GM19328 (cell line): Measurements from ENCODE around the gene GIPR.
A peak's percentile ranks its signal among the peaks of the same experiment; 100 is the strongest.
"Not testable (repeated sequence)": the region's sequence is repeated elsewhere in the genome, so short reads cannot be mapped to it uniquely, and the experiment has no call there.

Source experiments
- ATAC-seq: cut with Tn5 transposase; IDR thresholded peaks from one replicate; pipeline ENCODE4 v1.9.1; 2021; ENCODE audit warnings: mild to moderate bottlenecking, moderate library complexity; ENCODE audit not compliant: unreplicated experiment

Gene GIPR

DNA sequence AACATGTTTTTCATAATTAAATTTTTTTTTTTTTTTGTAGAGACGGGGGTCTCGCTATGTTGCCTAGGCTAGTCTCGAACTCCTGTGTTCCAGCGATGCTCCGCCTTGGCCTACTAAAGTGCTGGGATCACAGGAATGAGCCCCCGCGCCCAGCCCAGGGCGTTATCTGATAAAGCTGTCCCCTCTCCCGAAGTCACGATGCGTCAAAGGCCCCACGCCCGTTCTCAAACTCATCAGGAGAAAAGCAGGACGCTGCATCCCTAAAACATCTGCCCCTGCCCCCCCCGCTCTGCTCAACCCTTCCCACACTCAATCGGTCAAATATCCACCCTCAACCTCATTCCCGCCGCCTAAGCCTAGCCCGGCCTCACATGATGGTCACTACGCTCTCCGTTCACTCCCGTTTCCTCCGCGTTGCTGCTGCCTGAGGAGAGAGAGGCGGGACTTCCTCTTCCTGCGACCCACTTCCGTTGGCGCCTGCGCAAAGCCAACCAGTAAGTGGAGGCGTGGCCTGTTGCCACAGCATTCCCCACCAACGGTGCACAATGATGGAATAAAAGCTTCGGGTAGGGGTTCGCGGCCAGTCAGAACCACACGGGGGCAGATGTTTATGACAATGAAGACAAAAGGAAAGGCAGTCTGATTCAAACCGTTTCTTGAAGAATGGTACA lies 23.6 kb downstream of the GIPR start, which contains the start of gene SNRPD2:
Gene SNRPD2, minus strand, starts transcription at position 438 of the 671 bp plus-strand sequence. Its CDS starts 65 bp downstream, at position 373.
- ATAC-seq: peak; percentile 61

GRCh38 chr19:45692187-45693105 lies 24.4 kb downstream of the GIPR start, which contains the start of gene QPCTL:
Gene QPCTL, plus strand, starts transcription at chr19:45692666. Its CDS starts 38 bp downstream, at chr19:45692704.
- peak; percentile 82 for ATAC-seq

DNA sequence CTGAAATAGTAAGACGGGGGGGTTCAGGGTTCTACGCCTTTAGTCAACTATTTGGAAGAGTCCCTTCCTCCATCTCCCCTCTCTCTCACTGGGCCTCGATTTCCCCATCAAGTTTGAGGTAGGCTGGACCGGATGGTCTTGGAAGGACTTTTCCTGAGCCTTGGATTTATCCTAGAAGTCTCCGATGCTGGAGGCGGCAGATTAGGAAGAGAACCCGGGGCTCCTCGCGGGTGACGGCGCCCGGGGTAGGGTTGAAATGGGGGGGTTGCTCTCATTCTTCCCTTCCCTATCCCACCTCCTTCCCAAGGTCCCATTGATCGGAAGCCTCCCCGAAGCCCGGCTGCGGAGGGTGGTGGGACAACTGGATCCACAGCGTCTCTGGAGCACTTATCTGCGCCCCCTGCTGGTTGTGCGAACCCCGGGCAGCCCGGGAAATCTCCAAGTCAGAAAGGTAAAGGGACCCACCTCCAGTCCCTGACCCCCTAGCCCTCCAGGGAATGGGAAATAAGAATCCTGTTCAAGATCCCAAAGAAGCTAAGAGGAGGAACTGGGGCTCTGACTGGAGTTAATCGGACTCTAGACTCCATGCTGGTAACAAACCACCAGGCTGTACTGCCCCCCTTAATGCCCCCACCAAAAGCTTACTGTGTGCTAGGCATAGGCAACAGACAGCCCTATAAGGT lies 25.2 kb downstream of the GIPR start:
- no peak for ATAC-seq

GRCh38 chr19:45701676-45702075 lies 33.7 kb downstream of the GIPR start:
- no peak for ATAC-seq

DNA sequence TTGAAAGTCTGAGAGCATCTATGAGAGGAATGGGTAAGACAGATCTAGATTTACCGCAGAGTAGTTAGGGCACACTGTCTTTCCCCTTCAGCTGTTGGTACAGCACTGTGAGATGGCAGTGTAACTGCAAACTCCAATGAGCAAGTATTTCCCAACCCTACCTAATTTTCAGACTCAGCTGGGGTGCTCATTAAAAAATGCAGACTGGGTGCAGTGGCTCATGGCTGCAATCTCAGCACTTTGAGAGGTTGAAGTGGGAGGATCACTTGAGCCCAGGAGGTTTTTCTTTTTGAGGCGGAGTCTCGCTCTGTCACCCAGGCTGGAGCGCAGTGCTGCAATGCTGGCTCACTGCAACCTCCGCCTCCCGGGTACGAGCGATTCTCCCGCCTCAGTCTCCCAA lies 37.1 kb downstream of the GIPR start:
- ATAC-seq: no peak

GRCh38 chr19:45705710-45706415 lies 37.8 kb downstream of the GIPR start:
- no peak for ATAC-seq

- no peak for ATAC-seq
Observed at GRCh38 chr19:45710356-45711130, 42.5 kb downstream of the GIPR start.

DNA sequence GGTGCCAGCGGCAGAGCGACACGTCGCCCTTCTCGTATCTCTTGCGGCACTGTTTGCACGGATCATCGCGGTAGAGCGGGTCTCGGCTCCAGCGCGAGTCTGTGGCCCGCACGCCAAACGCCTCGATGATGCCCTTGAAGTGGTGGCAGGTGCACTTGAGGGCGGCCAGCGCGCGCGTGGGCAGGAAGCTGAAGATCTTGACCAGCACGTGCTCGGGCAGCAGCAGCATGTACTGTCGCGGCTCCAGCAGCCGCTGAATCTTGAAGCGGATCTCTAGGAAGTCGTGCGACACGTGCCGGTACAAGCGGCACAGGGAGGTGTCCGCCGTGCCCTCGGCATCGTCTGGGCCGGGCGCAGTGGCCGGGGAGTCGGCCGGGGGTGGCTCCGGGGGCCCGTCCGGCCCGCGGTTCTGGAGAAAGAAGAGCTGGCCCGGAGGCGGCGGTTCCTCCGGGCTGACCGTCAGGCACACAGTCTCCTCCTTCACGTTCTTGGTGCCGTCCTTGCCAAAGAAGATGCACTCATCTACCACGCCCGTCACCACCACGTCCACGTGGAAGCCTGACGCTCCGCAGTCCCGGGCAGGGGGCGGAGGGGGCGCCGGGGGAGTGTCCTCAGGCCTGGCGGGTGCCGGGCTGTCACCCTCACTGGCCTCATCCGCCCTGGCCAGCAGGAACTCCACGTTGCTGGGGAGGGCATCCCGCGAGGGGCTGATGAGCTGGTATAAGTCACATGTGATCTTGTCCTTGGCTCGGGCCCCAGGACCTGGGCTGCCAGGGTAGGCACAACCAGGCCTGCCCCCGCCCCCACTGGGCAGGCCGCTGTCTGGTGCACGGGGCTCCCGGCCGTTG lies 44.1 kb downstream of the GIPR start:
- ATAC-seq: no peak

DNA sequence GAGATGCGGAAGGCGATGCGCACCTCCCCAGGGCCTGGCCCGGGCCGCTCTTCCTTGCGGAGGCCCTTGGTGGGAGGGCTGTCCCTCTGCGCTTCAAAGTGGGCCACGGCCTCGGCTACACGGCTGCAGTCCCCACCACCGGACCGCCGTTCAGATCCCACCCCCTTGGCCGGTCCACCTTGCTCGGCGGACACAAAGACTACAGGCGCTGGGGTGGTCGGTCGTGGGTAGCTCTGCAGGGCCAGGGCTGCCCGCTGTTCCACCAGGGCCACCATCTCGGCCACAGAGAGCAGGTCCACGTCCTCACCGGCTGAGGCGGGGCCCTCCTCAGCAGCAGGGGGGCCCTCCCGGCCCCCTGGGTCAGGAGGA lies 44.7 kb downstream of the GIPR start:
- no peak for ATAC-seq

DNA sequence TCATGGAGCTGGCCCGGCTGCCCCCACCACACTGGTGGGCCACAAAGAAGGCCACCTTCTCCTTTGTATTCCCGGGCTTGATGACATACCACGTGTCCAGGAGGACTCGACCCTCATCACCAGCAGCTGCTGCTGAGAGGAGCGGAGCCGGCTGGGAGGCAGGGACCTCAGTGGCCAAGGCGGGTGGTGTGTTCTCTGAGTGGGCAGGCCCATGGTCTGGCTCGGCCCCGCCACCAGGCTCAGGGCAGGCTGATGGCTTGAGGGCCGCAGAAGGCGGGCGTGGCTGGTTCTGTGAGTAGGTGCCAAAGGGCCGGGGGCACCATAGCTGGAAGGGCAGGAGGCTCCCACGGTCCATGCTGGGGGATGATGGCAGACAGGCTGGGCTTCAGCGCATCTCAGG lies 45.1 kb downstream of the GIPR start:
- ATAC-seq: no peak

DNA sequence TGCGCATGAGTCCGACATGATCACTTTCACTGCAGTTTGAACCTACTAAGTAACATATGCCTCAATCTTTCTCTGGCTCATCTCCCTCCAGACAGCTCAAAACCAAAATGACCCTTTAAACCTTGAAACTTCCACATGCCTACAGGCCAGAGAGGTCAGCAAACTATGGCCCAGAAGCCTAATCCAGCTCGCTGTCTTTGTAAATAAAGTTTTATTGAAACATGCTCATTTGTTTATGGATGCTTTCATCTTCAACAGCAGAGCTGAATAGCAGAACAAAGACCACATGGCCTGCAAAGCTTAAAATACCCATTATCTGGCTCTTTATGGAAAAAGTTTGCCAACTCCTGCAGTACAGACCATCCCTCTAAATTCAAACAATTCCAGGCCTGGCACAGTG lies 47.1 kb downstream of the GIPR start:
- no peak for ATAC-seq

DNA sequence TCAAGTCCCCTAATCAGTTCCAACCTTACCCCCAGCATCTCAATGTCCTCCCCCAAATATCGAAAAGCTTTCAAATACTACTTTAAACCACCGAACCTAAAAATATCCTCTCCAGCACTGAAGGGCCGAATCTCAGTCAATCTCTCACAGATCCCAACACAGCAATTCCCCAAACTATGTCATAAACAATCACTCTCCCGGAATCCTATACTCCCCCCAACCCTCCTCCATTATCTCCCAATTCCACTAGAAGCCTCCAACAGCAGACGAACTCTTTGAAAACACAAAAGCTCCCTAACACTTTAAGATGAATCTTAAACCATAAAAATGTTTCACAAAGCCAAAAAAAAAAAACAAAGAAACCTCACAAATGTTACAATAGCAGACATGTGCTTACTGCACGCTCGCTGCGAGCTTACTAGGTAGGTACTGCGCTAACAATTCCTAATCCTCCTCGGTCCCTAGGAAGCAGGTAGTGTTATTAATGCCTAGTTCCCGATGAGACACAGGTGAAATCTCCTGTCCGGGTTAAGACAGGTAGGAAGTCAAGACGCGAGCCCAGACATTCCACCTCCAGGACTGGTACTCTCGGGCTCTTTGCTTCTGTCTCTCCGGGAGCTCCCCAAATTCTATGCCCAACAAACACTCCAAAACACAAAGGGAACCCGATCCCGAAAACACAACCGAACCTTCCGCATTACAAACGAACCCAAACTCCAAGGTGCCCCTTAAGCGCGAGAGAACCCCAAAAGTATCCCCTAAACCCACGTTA lies 48.5 kb downstream of the GIPR start:
- ATAC-seq: no peak

- peak; percentile 93 for ATAC-seq
Observed at GRCh38 chr19:45717131-45717982, 49.3 kb downstream of the GIPR start.

DNA sequence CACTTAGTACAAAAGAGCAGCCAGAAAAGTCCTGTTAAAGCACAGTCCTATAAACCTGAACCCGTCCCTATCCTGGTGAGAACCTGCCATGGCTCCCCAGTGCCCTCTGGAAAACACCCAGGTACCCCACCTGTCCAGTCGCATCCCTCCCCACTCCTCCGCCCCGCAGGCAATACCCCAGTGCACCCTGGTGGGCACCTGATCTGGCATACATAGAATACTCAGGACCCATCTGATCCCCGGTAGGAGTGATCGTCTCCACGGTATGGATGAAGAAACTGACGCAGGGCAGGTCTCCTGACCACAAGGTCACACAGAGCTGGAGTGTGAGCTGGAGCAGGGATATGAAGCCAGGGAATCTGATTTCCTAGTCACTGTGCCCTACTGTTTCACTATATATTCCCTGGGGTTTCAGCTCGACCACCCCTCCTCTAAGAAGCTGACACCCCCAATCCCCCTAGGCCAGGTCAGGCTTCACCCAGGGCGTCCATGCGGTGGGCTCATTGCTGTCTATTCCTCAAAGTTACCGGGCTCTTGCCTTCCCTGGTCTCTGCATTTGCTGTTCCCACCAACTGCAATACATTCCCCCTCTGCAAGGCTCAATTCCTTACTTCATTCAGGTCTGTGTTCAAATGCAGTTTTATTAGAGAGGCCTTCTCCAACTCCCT lies 50.1 kb downstream of the GIPR start:
- no peak for ATAC-seq

DNA sequence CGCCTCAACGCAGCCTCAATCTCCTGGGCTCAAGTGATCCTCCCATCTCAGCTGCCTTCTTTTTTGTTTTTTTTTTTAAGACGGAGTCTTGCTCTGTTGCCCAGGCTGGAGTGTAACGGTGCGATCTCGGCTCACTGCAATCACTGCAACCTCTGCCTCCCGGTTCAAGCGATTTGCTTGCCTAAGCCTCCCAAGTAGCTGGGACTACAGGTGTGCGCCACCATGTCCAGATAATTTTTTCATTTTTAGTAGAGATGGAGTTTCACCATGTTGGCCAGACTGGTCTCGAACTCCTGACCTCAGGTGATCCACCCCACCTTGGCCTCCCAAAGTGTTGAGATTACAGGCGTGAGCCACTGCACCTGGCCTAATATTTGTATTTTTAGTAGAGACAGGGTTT lies 52.0 kb downstream of the GIPR start:
- ATAC-seq: not testable (repeated sequence)

DNA sequence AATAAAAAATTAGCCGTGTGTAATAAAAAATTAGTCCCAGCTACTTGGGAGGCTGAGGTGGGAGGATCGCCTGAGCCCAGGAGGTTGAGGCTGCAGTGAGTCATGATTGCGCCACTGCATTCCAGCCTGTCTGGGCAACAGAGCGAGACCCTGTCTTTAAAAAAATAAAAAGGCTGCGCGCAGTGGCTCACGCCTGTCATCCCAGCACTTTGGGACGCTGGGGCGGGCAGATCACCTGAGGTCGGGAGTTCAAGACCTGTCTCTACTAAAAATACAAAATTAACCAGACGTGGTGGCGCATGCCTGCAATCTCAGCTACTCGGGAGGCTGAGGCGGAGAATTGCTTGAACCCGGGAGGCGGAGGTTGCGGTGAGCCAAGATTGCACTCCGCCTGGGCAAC lies 60.7 kb downstream of the GIPR start:
- not testable (repeated sequence) for ATAC-seq

DNA sequence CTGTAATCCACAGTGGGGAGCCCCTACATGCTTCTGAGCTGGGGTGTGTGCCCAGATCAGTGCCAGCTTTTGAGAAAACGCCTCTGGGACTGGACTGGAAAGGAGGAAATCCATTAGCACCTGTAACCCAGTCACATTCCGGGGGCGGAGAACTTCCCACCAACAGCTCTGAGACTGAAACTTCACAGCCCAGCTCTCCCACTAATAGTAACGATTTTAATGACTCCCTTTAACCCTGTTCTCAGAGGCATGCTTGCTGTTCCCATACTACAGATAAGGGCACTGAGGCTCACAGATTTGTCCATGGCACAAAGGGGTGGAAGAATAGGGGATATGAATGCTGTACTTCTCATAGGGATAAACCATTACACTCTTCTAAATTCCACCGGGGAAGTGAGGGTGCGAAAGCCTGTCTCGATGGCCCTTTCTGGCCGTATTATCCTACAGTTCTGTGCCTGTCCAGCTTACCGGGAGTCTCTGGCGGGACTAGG lies 61.8 kb downstream of the GIPR start:
- ATAC-seq: no peak
